Vagina (tissue), 2 donors: ENCODE measurements around the gene SOCS1. TPM values are rescaled to one million over a fixed set of nuclear protein-coding genes. Genes with fewer than 3 reads are reported as not detected.

Experiments
- DNase-seq, 2 donors: peaks; one replicate each; pipeline ENCODE4 v3.0.0-alpha.2; 2017; ENCODE audit errors: extremely low spot score in 2 of 2
- H3K27ac ChIP-seq: fragments of 200-600 bp; sonication (generic); one replicate; pipeline ENCODE4 v1.5.1; 2019
- H3K27me3 ChIP-seq: fragments of 200-600 bp; sonication (generic); one replicate; pipeline ENCODE4 v1.5.1; 2019
- H3K36me3 ChIP-seq, 2 donors: fragments of 200-600 bp; sonication (generic); one replicate each; pipeline ENCODE4 v1.5.1; 2017 to 2019
- H3K4me1 ChIP-seq: fragments of 200-600 bp; sonication (generic); one replicate; pipeline ENCODE4 v1.5.1; 2019
- H3K4me3 ChIP-seq, 2 donors: fragments of 200-600 bp; sonication (generic); 1 replicate in 1 of 2; 2 replicates in 1 of 2; pipeline ENCODE4 v1.5.1; 2016 to 2019
- H3K9me3 ChIP-seq: fragments of 200-600 bp; sonication (generic); one replicate; pipeline ENCODE4 v1.5.1; 2019
- POLR2A ChIP-seq, 2 donors: fragments of 450-650 bp; IDR thresholded peaks; one replicate each; pipeline ENCODE4 v1.6.1; 2017; ENCODE audit warnings: antibody characterized with exemption in 2 of 2, mild to moderate bottlenecking in 2 of 2, moderate library complexity in 2 of 2
- POLR2AphosphoS5 ChIP-seq, 2 donors: sonication (generic); formaldehyde crosslinking; IDR thresholded peaks; one replicate each; pipeline ENCODE4 v1.9.0; 2017; ENCODE audit warnings: antibody characterized with exemption in 2 of 2, mild to moderate bottlenecking in 2 of 2, low read depth in 1 of 2; ENCODE audit not compliant: insufficient read depth in 1 of 2
- intact Hi-C: fragments of 100-400 bp; cut with DNase I; formaldehyde crosslinking; loops from one replicate; pipeline ENCODE4 v1.15.1; 2023
- total RNA-seq: library from RNA; depleted of rRNA; stranded (reverse); fragments of >200 nt; gene quantifications from one replicate; pipeline ENCODE4 v1.2.3, GENCODE V29; 2016
- TF ChIP-seq, protein P1 (sequence below), 3 experiments: fragments of 450-650 bp in 2 of 3; fragments of 200-600 bp in 1 of 3; sonication (generic) in 1 of 3; IDR thresholded peaks; one replicate each; pipeline ENCODE4 v1.5.1; 2017 to 2019; ENCODE audit warnings: antibody characterized with exemption in 3 of 3, mild to moderate bottlenecking in 2 of 3, moderate library complexity in 2 of 3

The SOCS1 gene
- total RNA-seq, 1 donor from 2014 or later: 22.1 TPM

DNA sequence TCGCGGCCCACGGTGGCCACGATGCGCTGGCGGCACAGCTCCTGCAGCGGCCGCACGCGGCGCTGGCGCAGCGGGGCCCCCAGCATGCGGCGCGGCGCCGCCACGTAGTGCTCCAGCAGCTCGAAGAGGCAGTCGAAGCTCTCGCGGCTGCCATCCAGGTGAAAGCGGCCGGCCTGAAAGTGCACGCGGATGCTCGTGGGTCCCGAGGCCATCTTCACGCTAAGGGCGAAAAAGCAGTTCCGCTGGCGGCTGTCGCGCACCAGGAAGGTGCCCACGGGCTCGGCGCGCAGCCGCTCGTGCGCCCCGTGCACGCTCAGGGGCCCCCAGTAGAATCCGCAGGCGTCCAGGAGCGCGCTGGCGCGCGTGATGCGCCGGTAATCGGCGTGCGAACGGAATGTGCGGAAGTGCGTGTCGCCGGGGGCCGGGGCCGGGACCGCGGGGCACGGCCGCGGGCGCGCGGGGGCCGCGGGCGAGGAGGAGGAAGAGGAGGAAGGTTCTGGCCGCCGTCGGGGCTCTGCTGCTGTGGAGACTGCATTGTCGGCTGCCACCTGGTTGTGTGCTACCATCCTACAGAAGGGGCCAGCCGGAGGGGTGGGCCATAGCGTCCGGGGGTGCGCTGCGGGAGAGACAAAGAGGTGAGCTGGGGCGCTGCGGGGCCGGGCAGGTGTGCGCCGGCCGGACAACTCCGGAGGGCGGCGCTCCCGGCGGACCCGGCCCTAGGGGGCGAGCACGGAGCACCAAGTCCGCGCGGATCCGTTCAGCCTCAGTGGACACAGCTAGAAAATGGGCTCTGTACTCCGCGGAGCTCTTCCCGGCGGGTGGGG lies 879 bp downstream of the SOCS1 start:
- intact Hi-C loops: loop anchor here (5.0 to 10.0 kb wide), 2 partner anchors 102 to 700 kb away; no protein-coding TSS in a partner anchor
- TF ChIP-seq, protein P1, sequence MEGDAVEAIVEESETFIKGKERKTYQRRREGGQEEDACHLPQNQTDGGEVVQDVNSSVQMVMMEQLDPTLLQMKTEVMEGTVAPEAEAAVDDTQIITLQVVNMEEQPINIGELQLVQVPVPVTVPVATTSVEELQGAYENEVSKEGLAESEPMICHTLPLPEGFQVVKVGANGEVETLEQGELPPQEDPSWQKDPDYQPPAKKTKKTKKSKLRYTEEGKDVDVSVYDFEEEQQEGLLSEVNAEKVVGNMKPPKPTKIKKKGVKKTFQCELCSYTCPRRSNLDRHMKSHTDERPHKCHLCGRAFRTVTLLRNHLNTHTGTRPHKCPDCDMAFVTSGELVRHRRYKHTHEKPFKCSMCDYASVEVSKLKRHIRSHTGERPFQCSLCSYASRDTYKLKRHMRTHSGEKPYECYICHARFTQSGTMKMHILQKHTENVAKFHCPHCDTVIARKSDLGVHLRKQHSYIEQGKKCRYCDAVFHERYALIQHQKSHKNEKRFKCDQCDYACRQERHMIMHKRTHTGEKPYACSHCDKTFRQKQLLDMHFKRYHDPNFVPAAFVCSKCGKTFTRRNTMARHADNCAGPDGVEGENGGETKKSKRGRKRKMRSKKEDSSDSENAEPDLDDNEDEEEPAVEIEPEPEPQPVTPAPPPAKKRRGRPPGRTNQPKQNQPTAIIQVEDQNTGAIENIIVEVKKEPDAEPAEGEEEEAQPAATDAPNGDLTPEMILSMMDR (IDR thresholded peaks at IDR 0.05): no peak
- no peak for TF ChIP-seq POLR2AphosphoS5 (IDR thresholded peaks at IDR 0.05; ENCODE audit: insufficient read depth in 1 of 2, low read depth in 1 of 2)
- DNase-seq: no peak
- Histone ChIP-seq H3K4me3 (peak overlapping the region; percentile 62 to 97), H3K4me1 (peaks cover 54% of the 10 kb centered on the region), H3K27ac (peak overlapping the region; percentile 99), H3K36me3 (no peaks in the 10 kb centered on the region), H3K9me3 (no peaks in the 10 kb centered on the region), H3K27me3 (no peaks in the 10 kb centered on the region)

DNA sequence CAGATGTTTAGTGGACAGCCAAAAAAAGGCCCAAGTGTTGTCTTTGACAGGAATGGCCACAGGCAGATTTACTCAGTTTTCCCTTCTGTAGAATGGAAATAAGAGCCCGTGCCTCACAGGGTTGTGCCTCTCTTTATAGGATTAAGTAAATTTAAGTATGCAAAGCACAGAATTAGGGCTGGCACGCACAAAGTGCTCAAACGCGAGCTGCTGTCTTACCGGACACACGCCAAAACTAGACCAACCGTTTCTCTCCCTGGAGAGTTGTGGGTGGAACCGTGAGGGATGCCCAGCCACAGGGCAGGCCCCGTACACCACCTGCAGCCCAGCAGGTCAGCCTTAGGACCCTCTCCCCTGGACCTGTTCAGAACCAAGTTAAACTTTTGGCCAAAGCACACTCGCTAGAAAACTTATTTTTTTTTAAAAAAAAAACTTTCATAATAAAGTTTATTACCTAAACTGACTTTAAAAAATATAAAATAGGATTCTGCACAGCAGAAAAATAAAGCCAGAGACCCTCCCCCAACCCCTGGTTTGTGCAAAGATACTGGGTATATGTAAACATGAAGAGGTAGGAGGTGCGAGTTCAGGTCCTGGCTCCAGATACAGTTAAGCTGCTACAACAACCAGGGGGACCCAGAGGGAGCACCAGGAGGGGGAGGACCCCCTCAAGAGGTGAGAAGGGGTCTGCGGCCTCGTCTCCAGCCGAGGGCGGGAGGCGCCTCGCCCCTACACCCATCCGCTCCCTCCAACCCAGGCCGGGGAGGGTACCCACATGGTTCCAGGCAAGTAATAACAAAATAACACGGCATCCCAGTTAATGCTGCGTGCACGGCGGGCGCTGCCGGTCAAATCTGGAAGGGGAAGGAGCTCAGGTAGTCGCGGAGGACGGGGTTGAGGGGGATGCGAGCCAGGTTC lies 1.8 kb downstream of the SOCS1 start:
- Histone ChIP-seq H3K9me3 (no peaks in the 10 kb centered on the region), H3K36me3 (no peaks in the 10 kb centered on the region), H3K4me1 (peaks cover 48% of the 10 kb centered on the region), H3K27ac (peak overlapping the region; percentile 99), H3K4me3 (peak overlapping the region; percentile 62 to 97), H3K27me3 (no peaks in the 10 kb centered on the region)
- TF ChIP-seq, protein P1 (IDR thresholded peaks at IDR 0.05): no peak
- peak in 1 of 2 donors; percentile 29 for TF ChIP-seq POLR2AphosphoS5 (IDR thresholded peaks at IDR 0.05; ENCODE audit: insufficient read depth in 1 of 2, low read depth in 1 of 2)
- DNase-seq: no peak
- intact Hi-C loops: loop anchor here (10.0 kb wide), 1 partner anchor 699 kb away; no protein-coding TSS in a partner anchor

DNA sequence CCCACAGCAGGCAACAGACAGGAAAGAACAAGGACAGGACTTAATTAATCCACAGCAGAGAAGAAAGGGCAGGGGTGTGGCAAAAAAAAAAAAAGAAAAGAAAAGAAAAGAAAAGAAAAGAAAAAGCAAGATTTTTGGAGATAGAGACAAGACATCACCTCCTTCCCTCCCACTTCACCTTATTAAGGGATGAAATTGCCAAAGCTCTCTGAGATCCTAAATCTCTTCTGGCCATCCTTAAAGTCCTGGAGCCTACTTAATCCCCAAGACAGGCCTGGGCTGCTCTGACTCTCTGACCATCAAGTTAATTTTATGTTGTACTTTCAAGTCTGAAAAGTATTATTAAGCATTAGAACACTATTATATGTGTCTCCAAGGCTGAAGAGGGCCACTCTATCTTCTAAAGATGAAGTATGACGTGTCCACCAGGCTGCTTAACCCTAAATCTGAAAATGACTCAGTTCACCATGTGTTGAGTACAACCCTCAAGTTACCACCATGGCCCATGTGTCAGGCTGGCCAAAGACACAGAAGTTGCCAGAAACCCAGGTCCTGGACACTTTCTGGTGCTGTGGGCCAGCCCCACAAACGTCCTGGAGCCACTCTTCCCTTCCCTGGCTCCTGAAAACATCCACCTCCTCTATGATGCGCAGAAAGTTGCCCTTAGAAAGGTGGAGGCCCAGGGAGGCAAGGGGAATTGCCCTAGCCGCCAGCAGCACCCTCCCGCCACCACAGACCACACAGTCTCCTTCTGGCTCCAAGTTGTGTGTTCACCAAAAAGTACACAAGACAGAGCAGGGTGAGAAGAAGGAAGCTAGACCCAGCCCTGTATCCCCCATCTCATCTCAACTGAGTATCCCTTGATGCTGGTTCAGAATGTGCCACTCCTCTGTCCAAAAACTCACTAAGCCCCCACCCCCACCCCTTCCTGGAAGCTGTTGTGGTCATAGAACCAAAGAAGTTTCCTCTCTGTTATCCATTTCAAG lies 2.7 kb downstream of the SOCS1 start:
- DNase-seq: no peak
- no peaks in the 10 kb centered on the region for H3K27me3 ChIP-seq
- no peaks in the 10 kb centered on the region for H3K36me3 ChIP-seq
- peaks cover 38% of the 10 kb centered on the region for H3K4me1 ChIP-seq
- TF ChIP-seq, protein P1 (IDR thresholded peaks at IDR 0.05): no peak
- no peak for TF ChIP-seq POLR2A (IDR thresholded peaks at IDR 0.05)
- TF ChIP-seq POLR2AphosphoS5 (IDR thresholded peaks at IDR 0.05; ENCODE audit: insufficient read depth in 1 of 2, low read depth in 1 of 2): no peak
- peak overlapping the region; percentile 62 to 97 for H3K4me3 ChIP-seq
- peak overlapping the region; percentile 99 for H3K27ac ChIP-seq
- H3K9me3 ChIP-seq: no peaks in the 10 kb centered on the region
- intact Hi-C loops: loop anchor here (10.0 kb wide), 1 partner anchor 699 kb away; no protein-coding TSS in a partner anchor

DNA sequence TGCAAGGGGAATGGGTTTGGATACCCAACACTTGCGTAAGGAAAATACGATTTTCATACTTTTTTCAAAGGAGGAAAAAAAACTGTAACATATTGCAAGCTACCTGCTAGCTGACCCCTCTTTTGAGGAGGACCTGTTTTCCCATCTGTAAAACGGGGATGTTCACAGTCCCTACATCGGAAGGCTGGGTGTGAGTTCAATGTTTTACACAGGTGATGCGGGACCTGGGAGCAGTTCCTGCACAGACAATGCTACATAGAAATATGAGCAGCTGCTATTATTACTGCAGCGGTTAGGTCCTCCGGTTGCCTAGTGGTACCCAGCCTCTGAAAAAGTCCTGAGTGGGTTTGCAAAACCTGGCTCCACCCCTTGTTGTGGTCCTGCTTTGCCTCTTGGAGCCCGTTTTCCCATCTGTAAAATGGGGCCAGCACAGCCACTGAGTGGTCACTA lies 3.5 kb downstream of the SOCS1 start:
- H3K4me3 ChIP-seq: peak overlapping the region in 1 of 2 donors; percentile 9
- no peaks in the 10 kb centered on the region for H3K27me3 ChIP-seq
- H3K27ac ChIP-seq: peak overlapping the region; percentile 99
- no peaks in the 10 kb centered on the region for H3K9me3 ChIP-seq
- intact Hi-C loops: loop anchor here (10.0 kb wide), 1 partner anchor 698 kb away; no protein-coding TSS in a partner anchor
- peaks cover 35% of the 10 kb centered on the region for H3K4me1 ChIP-seq
- DNase-seq: no peak
- no peaks in the 10 kb centered on the region for H3K36me3 ChIP-seq
- no peak for TF ChIP-seq POLR2A (IDR thresholded peaks at IDR 0.05)
- no peak for TF ChIP-seq POLR2AphosphoS5 (IDR thresholded peaks at IDR 0.05; ENCODE audit: insufficient read depth in 1 of 2, low read depth in 1 of 2)
- TF ChIP-seq, protein P1 (IDR thresholded peaks at IDR 0.05): no peak
